ENCODE results near the gene C2orf68.

DNA sequence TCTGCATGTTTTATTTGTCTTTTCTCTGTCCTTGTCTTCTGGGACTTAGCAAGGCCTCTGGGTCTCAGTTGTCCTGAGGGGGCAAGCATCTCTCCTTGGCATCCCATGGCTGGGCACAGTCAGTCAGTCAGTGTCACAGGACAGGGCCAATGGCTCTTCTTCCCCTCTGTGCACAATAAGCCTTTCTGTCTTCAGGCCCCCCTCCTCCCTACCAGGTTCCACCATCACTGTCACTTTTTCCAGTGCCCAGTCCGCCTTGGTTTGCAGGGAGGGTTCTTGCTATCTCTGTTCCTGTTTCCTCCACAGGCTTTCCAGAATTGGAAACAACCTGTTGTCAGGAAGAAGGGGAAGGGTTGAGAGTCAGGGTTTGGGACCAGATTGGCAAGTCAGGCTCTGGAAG is 29.4 kb downstream of the C2orf68 start:
- TF ChIP-seq, protein P1, sequence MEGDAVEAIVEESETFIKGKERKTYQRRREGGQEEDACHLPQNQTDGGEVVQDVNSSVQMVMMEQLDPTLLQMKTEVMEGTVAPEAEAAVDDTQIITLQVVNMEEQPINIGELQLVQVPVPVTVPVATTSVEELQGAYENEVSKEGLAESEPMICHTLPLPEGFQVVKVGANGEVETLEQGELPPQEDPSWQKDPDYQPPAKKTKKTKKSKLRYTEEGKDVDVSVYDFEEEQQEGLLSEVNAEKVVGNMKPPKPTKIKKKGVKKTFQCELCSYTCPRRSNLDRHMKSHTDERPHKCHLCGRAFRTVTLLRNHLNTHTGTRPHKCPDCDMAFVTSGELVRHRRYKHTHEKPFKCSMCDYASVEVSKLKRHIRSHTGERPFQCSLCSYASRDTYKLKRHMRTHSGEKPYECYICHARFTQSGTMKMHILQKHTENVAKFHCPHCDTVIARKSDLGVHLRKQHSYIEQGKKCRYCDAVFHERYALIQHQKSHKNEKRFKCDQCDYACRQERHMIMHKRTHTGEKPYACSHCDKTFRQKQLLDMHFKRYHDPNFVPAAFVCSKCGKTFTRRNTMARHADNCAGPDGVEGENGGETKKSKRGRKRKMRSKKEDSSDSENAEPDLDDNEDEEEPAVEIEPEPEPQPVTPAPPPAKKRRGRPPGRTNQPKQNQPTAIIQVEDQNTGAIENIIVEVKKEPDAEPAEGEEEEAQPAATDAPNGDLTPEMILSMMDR (conservative IDR thresholded peaks at IDR 0.05; ENCODE audit: low read depth, low read length): no peak
- TF ChIP-seq EZH2 (IDR thresholded peaks at IDR 0.05; ENCODE audit: low read length, unreplicated experiment): no peak
